GM23248 (cell line): ENCODE results near the gene DNAJB2.

Experiments used
- EZH2 ChIP-seq: fragments of 200-600 bp; sonication (generic); IDR thresholded peaks from 2 replicates; pipeline ENCODE4 v1.6.1; 2018; ENCODE audit warnings: antibody characterized with exemption, mild to moderate bottlenecking; ENCODE audit not compliant: insufficient read depth, poor library complexity, severe bottlenecking
- EZH2phosphoT487 ChIP-seq: fragments of 200-600 bp; sonication (generic); IDR thresholded peaks from 2 replicates; pipeline ENCODE4 v1.6.1; 2018; ENCODE audit warnings: antibody characterized with exemption, moderate library complexity, mild to moderate bottlenecking, low read depth; ENCODE audit not compliant: insufficient read depth

DNA sequence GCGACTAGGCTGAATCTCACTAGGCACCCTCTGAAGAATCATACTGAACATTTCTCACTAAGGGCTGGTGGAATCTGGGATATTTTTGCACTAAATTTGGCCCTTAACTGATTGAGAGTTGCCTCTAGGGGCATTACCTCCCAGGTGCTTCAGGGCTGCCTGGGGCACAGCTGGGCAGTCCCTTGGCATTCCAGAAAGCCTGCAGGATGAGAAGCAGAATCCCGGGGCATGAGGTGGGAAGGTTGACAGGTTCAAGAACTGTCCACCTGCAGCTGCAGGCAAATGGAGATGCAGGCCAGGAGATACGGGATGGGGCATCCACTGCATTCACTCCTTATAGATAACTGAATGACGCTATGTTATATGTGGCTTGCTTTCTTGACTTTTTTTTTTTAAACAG, 46.0 kb downstream of the DNAJB2 start:
- TF ChIP-seq EZH2 (no peak), EZH2phosphoT487 (no peak)
